K562 (cell line): ENCODE data around the gene SIGLEC14. TPM values are rescaled to one million over a fixed set of nuclear protein-coding genes. Genes with fewer than 3 reads are reported as not detected.

Experiments
- C11orf30 ChIP-seq: fragments of 450-650 bp; IDR thresholded peaks from 2 replicates; pipeline ENCODE4 v1.6.1; 2016; ENCODE audit warnings: low read depth, mild to moderate bottlenecking
- ELF2 ChIP-seq: fragments of 250-450 bp; sonication (Bioruptor Pico); IDR thresholded peaks from 2 replicates; pipeline ENCODE4 v1.5.0; 2021; ENCODE audit warnings: mild to moderate bottlenecking
- ETV5 ChIP-seq: sonication (generic); formaldehyde crosslinking; IDR thresholded peaks from 2 replicates; pipeline ENCODE4 v1.4.0; 2020; ENCODE audit warnings: low read depth, mild to moderate bottlenecking, missing genetic modification reagents
- ETV6 ChIP-seq, 3 experiments: fragments of 150-350 bp in 1 of 3; sonication (generic) in 1 of 3; formaldehyde crosslinking in 1 of 3; IDR thresholded peaks; 2 replicates each; pipeline versions ENCODE4 v1.6.1 to v1.8.0; 2014 to 2022; ENCODE audit warnings: borderline replicate concordance in 2 of 3, low read depth in 2 of 3, antibody characterized with exemption in 1 of 3, low read length in 1 of 3, mild to moderate bottlenecking in 1 of 3, missing genetic modification reagents in 1 of 3
- ILK ChIP-seq: fragments of 450-650 bp; IDR thresholded peaks from 2 replicates; pipeline ENCODE4 v1.6.1; 2016; ENCODE audit warnings: missing genetic modification characterization, low read depth, mild to moderate bottlenecking, missing compliant biosample characterization, moderate library complexity, borderline replicate concordance
- NFIC ChIP-seq: fragments of 450-650 bp; IDR thresholded peaks from 2 replicates; pipeline ENCODE4 v1.6.1; 2017; ENCODE audit warnings: mild to moderate bottlenecking, inconsistent platforms
- PRPF4 ChIP-seq: fragments of 200-400 bp; formaldehyde crosslinking; IDR thresholded peaks from one replicate; pipeline ENCODE4 v1.6.1; 2017; ENCODE audit warnings: low read length, low read depth, mild to moderate bottlenecking; ENCODE audit not compliant: insufficient read depth, poor library complexity, severe bottlenecking
- RFX5 ChIP-seq: IDR thresholded peaks from 2 replicates; pipeline ENCODE4 v1.6.1; 2011; ENCODE audit warnings: low read depth, mild to moderate bottlenecking, improper control_type of control experiment, low read length
- ZNF140 ChIP-seq: fragments of 250-450 bp; sonication (Bioruptor Pico); IDR thresholded peaks from 2 replicates; pipeline ENCODE4 v1.8.0; 2021; ENCODE audit warnings: moderate library complexity, mild to moderate bottlenecking, inconsistent platforms
- ZNF41 ChIP-seq: fragments of 250-450 bp; sonication (Bioruptor Pico); conservative IDR thresholded peaks from 2 replicates; pipeline ENCODE4 v1.4.0; 2020; ENCODE audit warnings: mild to moderate bottlenecking
- polyA plus RNA-seq, 8 experiments: library from polyadenylated mRNA; depleted of rRNA in 4 of 8; stranded (reverse) in 5 of 8; unstranded in 3 of 8; fragments of >200 nt; fragmentation: Nextera tagmentation in 2 of 8; fragmentation: Illumina TruSeq in 1 of 8; extraction: Ambion mirVana in 2 of 8; extraction: Trizol in 1 of 8; gene quantifications; 2 replicates each; pipeline versions ENCODE4 v1.2.1 to v1.2.3, GENCODE V29; 2011 to 2014; ENCODE audit warnings: inconsistent platforms in 1 of 8, missing spikeins in 1 of 8
- total RNA-seq, 7 experiments: library from RNA; depleted of rRNA in 6 of 7; stranded (reverse); fragments of >200 nt in 6 of 7; fragmentation: Illumina TruSeq in 2 of 7; extraction: Trizol in 2 of 7; gene quantifications; 2 replicates each; pipeline versions ENCODE4 v1.2.1 to v1.2.3, GENCODE V29; 2011 to 2021; ENCODE audit warnings: low replicate concordance in 1 of 7
- TF ChIP-seq, protein P1 (sequence below), 2 experiments: fragments of 450-650 bp; IDR thresholded peaks; 2 replicates each; pipeline ENCODE4 v1.6.1; 2016
- TF ChIP-seq, protein P2 (sequence below): fragments of 450-650 bp; formaldehyde crosslinking; IDR thresholded peaks from 2 replicates; pipeline ENCODE4 v1.4.0; 2020; ENCODE audit warnings: mild to moderate bottlenecking, moderate library complexity
- TF ChIP-seq, protein P3 (sequence below): sonication (generic); formaldehyde crosslinking; IDR thresholded peaks from 2 replicates; pipeline ENCODE4 v1.8.0; 2022; ENCODE audit warnings: missing genetic modification reagents, mild to moderate bottlenecking, moderate library complexity, borderline replicate concordance
- TF ChIP-seq, protein P4 (sequence below): fragments of 250-450 bp; sonication (Bioruptor Pico); IDR thresholded peaks from 2 replicates; pipeline ENCODE4 v1.8.0; 2022; ENCODE audit warnings: inconsistent platforms
- TF ChIP-seq, protein P5 (sequence below): sonication (generic); IDR thresholded peaks from 2 replicates; pipeline ENCODE4 v1.6.1; 2016
- TF ChIP-seq, protein P6 (sequence below): fragments of 250-450 bp; sonication (Bioruptor Pico); IDR thresholded peaks from 2 replicates; pipeline ENCODE4 v1.5.0; 2020; ENCODE audit warnings: mild to moderate bottlenecking

The SIGLEC14 gene
- total and polyA plus RNA-seq, 9 of the 15 experiments (the other 6 are each of a cell fraction or from before 2014, with no cell fraction given) = not detected

DNA sequence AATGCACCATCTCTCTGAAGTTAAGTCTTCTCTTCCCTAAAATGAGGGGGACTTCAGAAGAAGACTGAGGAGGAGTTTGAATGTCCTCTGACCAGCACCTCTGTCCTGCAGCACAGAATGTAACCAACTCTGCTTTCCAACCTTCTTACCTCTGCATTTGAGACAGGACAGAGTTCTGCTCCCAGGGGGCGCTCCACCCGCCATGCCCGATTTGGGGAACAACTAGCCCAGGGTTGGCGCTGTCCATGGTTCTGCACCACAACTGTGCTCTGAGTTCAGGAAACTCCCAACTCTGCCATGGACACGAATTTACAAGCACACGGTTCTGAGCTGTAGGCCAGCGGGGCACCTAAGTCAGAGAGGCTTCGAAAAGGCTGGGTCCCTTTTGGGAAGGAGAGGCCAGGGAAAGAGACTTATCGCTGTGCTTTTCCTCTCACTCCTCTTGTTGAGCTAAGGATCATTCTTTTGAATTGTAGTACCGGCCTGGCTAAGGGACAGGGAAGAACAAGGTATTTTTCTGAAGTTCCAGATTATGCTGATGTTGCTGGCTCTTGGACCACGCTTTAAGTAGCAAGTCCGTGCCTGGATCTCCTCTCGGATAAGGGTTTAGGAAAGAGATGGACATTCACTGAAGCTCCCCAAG, 38.6 kb downstream of the SIGLEC14 start (continued):
- TF ChIP-seq, protein P1, sequence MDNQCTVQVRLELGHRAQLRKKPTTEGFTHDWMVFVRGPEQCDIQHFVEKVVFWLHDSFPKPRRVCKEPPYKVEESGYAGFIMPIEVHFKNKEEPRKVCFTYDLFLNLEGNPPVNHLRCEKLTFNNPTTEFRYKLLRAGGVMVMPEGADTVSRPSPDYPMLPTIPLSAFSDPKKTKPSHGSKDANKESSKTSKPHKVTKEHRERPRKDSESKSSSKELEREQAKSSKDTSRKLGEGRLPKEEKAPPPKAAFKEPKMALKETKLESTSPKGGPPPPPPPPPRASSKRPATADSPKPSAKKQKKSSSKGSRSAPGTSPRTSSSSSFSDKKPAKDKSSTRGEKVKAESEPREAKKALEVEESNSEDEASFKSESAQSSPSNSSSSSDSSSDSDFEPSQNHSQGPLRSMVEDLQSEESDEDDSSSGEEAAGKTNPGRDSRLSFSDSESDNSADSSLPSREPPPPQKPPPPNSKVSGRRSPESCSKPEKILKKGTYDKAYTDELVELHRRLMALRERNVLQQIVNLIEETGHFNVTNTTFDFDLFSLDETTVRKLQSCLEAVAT (IDR thresholded peaks at IDR 0.05) = no peak; a peak in 1 of 4 replicates
- TF ChIP-seq ETV5 (CRISPR knock-in tag) (peak; percentile 79; the same call in 1 of the 2 replicates), C11orf30 (no peak), PRPF4 (no peak), ETV6 (IDR thresholded peaks at IDR 0.05; ENCODE audit: borderline replicate concordance in 1 of 2, low read depth in 2 of 2, low read length in 1 of 2) (no peak), ETV6 (CRISPR knock-in tag; IDR thresholded peaks at IDR 0.05; ENCODE audit: borderline replicate concordance) (peak; percentile 61; the same call in 1 of the 2 replicates), ILK (tag) (no peak), ZNF140 (CRISPR knock-in tag) (no peak), ELF2 (no peak), NFIC (peak; percentile 35; the same call in 1 of the 2 replicates), ZNF41 (CRISPR knock-in tag) (no peak), RFX5 (no peak)
- TF ChIP-seq, protein P2, sequence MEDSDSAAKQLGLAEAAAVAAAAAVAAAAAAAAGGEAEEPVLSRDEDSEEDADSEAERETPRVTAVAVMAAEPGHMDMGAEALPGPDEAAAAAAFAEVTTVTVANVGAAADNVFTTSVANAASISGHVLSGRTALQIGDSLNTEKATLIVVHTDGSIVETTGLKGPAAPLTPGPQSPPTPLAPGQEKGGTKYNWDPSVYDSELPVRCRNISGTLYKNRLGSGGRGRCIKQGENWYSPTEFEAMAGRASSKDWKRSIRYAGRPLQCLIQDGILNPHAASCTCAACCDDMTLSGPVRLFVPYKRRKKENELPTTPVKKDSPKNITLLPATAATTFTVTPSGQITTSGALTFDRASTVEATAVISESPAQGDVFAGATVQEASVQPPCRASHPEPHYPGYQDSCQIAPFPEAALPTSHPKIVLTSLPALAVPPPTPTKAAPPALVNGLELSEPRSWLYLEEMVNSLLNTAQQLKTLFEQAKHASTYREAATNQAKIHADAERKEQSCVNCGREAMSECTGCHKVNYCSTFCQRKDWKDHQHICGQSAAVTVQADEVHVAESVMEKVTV = peak; percentile 65
- TF ChIP-seq, protein P3, sequence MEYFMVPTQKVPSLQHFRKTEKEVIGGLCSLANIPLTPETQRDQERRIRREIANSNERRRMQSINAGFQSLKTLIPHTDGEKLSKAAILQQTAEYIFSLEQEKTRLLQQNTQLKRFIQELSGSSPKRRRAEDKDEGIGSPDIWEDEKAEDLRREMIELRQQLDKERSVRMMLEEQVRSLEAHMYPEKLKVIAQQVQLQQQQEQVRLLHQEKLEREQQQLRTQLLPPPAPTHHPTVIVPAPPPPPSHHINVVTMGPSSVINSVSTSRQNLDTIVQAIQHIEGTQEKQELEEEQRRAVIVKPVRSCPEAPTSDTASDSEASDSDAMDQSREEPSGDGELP (CRISPR knock-in tag) = peak; percentile 87
- TF ChIP-seq, protein P4, sequence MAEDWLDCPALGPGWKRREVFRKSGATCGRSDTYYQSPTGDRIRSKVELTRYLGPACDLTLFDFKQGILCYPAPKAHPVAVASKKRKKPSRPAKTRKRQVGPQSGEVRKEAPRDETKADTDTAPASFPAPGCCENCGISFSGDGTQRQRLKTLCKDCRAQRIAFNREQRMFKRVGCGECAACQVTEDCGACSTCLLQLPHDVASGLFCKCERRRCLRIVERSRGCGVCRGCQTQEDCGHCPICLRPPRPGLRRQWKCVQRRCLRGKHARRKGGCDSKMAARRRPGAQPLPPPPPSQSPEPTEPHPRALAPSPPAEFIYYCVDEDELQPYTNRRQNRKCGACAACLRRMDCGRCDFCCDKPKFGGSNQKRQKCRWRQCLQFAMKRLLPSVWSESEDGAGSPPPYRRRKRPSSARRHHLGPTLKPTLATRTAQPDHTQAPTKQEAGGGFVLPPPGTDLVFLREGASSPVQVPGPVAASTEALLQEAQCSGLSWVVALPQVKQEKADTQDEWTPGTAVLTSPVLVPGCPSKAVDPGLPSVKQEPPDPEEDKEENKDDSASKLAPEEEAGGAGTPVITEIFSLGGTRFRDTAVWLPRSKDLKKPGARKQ (CRISPR knock-in tag) = no peak
- TF ChIP-seq, protein P5, sequence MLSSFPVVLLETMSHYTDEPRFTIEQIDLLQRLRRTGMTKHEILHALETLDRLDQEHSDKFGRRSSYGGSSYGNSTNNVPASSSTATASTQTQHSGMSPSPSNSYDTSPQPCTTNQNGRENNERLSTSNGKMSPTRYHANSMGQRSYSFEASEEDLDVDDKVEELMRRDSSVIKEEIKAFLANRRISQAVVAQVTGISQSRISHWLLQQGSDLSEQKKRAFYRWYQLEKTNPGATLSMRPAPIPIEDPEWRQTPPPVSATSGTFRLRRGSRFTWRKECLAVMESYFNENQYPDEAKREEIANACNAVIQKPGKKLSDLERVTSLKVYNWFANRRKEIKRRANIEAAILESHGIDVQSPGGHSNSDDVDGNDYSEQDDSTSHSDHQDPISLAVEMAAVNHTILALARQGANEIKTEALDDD = no peak
- TF ChIP-seq, protein P6, sequence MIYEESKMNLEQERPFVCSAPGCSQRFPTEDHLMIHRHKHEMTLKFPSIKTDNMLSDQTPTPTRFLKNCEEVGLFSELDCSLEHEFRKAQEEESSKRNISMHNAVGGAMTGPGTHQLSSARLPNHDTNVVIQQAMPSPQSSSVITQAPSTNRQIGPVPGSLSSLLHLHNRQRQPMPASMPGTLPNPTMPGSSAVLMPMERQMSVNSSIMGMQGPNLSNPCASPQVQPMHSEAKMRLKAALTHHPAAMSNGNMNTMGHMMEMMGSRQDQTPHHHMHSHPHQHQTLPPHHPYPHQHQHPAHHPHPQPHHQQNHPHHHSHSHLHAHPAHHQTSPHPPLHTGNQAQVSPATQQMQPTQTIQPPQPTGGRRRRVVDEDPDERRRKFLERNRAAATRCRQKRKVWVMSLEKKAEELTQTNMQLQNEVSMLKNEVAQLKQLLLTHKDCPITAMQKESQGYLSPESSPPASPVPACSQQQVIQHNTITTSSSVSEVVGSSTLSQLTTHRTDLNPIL (CRISPR knock-in tag) = no peak
